GM19468 (cell line): ENCODE results near the gene MFSD12.

Experiments
- ATAC-seq: cut with Tn5 transposase; IDR thresholded peaks from one replicate; pipeline ENCODE4 v1.9.1; 2021; ENCODE audit warnings: mild to moderate bottlenecking, moderate library complexity, moderate number of reproducible peaks; ENCODE audit not compliant: unreplicated experiment; ENCODE audit errors: extremely low read depth

MFSD12 gene

GRCh38 chr19:3494559-3494958, 62.8 kb downstream of the MFSD12 start:
- ATAC-seq = no peak
